GM18907 (cell line): ENCODE data around the gene MMP17.
"Not testable (repeated sequence)": the region's sequence is repeated elsewhere in the genome, so short reads cannot be mapped to it uniquely, and the experiment has no call there.

ENCODE experiments used
- ATAC-seq: cut with Tn5 transposase; IDR thresholded peaks from one replicate; pipeline ENCODE4 v1.9.1; 2021; ENCODE audit warnings: mild to moderate bottlenecking, moderate library complexity; ENCODE audit not compliant: unreplicated experiment

MMP17 gene

GRCh38 chr12:131862994-131863710 lies 35.0 kb downstream of the MMP17 start:
- ATAC-seq = no peak

- no peak for ATAC-seq
Observed at GRCh38 chr12:131863711-131864396, 35.7 kb downstream of the MMP17 start.

GRCh38 chr12:131864469-131864868 lies 36.3 kb downstream of the MMP17 start:
- no peak for ATAC-seq

- ATAC-seq = no peak
Observed at GRCh38 chr12:131865180-131865875, 37.1 kb downstream of the MMP17 start.

- no peak for ATAC-seq
Observed at GRCh38 chr12:131867471-131867870, 39.3 kb downstream of the MMP17 start.

- ATAC-seq = no peak
Observed at GRCh38 chr12:131867891-131868675, 39.9 kb downstream of the MMP17 start.

- ATAC-seq = no peak
Observed at GRCh38 chr12:131869871-131870418, 41.8 kb downstream of the MMP17 start.

GRCh38 chr12:131871677-131872076 lies 43.5 kb downstream of the MMP17 start:
- ATAC-seq = no peak

GRCh38 chr12:131872154-131873051 lies 44.2 kb downstream of the MMP17 start:
- no peak for ATAC-seq

- no peak for ATAC-seq
Observed at GRCh38 chr12:131873293-131873692, 45.1 kb downstream of the MMP17 start.

GRCh38 chr12:131874972-131875371 lies 46.8 kb downstream of the MMP17 start:
- not testable (repeated sequence) for ATAC-seq

GRCh38 chr12:131877216-131877615 lies 49.0 kb downstream of the MMP17 start:
- not testable (repeated sequence) for ATAC-seq

- not testable (repeated sequence) for ATAC-seq
Observed at GRCh38 chr12:131878436-131878835, 50.2 kb downstream of the MMP17 start.

GRCh38 chr12:131882804-131883520 lies 54.8 kb downstream of the MMP17 start:
- no peak for ATAC-seq

GRCh38 chr12:131883521-131883900 lies 55.3 kb downstream of the MMP17 start:
- no peak for ATAC-seq

GRCh38 chr12:131885076-131885475 lies 56.9 kb downstream of the MMP17 start:
- ATAC-seq = not testable (repeated sequence)

- no peak for ATAC-seq
Observed at GRCh38 chr12:131885543-131886057, 57.4 kb downstream of the MMP17 start.

- ATAC-seq = not testable (repeated sequence)
Observed at GRCh38 chr12:131891722-131892121, 63.5 kb downstream of the MMP17 start.
